ENCODE data around the gene KCTD7.
"Not testable (repeated sequence)": the region's sequence is repeated elsewhere in the genome, so short reads cannot be mapped to it uniquely, and the experiment has no call there.

KCTD7 gene

GRCh38 chr7:66628361-66629221 is at the start of gene KCTD7:
Gene KCTD7, plus strand, starts transcription at chr7:66628881. Its CDS starts 184 bp downstream, at chr7:66629065.
- DNase-seq (ENCODE audit: low read depth) = peak; percentile 98
- TF ChIP-seq CTCF (IDR thresholded peaks at IDR 0.05; ENCODE audit: low read length, missing control alignments) = no peak
- peak within 1 kb of the TSS; percentile 71 for H3K4me3 ChIP-seq (replicated peaks; ENCODE audit: low read depth, low read length)

GRCh38 chr7:66580380-66580779 is 48.3 kb upstream of the KCTD7 start:
- not testable (repeated sequence) for DNase-seq (ENCODE audit: low read depth); H3K4me3 ChIP-seq (replicated peaks; ENCODE audit: low read depth, low read length)

DNA sequence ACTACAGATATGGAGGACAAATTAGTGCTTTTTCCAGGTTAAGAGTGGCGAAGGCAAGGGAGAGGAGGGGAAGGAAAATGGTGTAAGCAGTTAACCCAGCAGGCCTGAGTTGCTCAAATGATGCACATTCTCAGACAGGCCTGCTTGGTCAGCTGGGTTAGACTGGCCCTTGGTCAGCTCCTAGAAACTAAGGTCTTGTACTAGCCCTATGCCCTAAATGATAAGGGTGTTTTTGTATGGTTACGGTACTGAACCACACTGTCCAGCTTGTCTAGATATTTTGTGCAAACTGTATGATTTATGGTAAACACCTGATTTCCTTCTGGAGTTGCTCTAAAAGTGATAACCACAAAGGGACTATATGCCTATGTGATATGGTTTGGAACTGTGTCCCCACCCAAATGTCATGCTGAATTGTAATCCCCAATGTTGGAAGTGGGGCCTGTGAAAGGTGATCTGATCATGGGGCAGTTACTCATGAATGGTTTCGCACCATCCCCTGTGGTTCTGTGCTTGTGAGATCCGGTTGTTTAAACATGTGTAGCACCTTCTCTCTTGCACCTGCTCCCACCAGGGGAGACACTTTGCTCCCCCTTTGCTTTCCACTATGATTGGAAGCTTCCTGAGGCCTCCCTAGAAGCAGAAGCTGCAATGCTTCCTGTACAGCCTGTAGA is 45.7 kb upstream of the KCTD7 start:
- H3K4me3 ChIP-seq (replicated peaks; ENCODE audit: low read depth, low read length); DNase-seq (ENCODE audit: low read depth): not testable (repeated sequence)

DNA sequence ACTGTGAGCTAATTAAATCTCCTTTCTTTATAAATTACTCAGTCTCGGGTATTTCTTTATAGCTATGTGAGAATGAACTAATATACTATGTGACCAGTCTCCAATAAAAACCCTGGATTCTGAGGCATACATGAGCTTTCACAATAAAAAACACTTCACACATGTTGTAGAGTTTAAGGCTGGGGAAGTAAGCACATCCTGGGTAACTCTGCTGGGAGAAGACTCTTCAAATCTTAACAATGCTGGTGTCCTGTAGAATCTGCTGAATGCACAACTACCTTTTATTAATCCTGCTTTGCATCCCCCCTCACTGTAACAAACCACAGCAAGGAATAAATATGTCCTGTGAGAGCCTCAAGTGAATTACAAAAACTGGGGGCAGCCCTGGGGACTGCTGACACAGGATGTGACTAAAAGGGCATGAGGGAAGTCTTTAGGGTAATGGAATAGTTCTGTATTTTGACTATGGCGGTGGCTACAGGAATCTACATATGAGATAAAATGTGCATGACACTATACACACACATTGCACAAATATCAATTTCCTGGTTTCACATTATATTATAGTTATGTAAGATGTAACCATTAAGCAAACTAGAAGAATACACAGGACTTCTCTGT is 45.1 kb upstream of the KCTD7 start:
- no peak overlapping the region for H3K4me3 ChIP-seq (replicated peaks; ENCODE audit: low read depth, low read length)
- TF ChIP-seq CTCF (IDR thresholded peaks at IDR 0.05; ENCODE audit: low read length, missing control alignments) = no peak
- no peak for DNase-seq (ENCODE audit: low read depth)

- no peak for DNase-seq (ENCODE audit: low read depth)
These were observed 42.5 kb upstream of the KCTD7 start for GRCh38 chr7:66586181-66586580.

GRCh38 chr7:66588226-66588625 is 40.5 kb upstream of the KCTD7 start:
- H3K4me3 ChIP-seq (replicated peaks; ENCODE audit: low read depth, low read length); DNase-seq (ENCODE audit: low read depth): not testable (repeated sequence)

More at GRCh38 chr7:66586181-66586580, 42.5 kb upstream of the KCTD7 start:
- no peak overlapping the region for H3K4me3 ChIP-seq (replicated peaks; ENCODE audit: low read depth, low read length)
- no peak for TF ChIP-seq CTCF (IDR thresholded peaks at IDR 0.05; ENCODE audit: low read length, missing control alignments)

- H3K4me3 ChIP-seq (replicated peaks; ENCODE audit: low read depth, low read length); DNase-seq (ENCODE audit: low read depth): not testable (repeated sequence)
These were observed 39.7 kb upstream of the KCTD7 start for GRCh38 chr7:66588856-66589570.

DNA sequence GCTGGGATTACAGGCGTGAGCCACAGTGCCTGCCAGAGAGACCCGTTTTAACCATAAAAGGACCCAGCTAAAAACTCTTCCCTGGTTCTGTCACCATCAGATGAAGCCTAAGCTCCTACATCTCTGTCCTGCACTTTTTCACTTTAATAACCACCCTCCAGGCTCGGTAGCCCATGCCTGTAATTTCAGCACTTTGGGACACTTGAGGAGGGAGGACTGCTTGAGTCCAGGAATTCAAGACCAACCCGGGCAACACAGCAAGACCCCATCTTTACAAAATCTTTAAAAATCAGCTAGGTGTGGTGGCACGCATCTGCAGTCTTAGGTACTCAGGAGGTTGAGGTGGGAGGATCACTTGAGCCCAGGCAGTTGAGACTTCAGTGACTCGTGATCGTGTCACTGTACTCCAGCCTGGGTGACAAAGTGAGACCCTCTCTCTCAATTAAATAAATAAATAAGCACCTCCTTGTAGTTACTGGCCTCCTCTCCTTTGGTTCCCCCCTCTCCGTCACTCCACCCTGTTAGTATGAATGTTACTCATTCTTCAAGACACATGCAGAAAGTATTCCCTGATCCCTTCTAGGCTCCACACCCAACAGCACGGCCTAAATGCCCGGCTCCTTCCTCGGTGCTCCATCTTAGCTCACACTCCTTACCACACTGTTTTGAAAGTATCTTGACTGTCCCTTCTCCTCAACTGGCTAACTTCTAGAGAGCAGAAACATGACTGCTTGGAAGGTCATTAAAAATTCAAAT is 38.2 kb upstream of the KCTD7 start:
- H3K4me3 ChIP-seq (replicated peaks; ENCODE audit: low read depth, low read length) = peak overlapping the region; percentile 74
- DNase-seq (ENCODE audit: low read depth) = peak; percentile 19

DNA sequence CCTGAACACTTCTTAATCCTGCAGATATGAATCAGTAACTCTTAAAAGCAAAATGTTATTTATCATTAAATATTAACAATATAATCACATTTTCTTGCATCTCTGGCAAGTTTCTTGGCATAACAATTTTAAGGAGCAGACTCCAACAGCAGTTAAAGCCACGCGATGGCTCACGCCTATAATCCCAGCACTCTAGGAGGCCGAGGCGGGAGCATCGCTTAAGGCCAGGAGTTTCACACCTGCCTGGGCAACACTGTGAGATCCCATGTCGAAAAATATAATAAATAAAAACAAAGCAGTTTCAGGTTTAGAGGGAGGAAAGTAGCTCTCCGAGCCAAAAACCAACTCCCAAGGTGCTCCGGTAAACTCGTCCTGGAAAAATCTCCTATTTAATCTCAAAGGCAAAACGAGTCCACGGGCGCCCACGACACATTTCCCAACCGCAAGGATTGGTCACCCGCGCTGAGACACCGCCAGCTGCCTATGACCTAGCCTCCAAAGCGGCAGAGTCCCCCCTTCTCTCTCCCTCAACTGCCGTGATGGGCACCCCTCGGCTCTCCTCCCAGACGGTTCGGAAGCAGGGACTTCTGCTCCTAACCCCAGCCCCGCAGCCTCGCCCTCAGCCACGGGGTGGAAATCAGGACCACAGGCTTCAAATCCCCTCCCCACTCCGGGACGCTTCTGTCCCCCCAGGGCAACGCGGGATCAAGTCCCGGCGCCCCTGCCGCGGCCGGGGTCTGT is 37.5 kb upstream of the KCTD7 start:
- DNase-seq (ENCODE audit: low read depth) = peak; percentile 10
- H3K4me3 ChIP-seq (replicated peaks; ENCODE audit: low read depth, low read length) = peak overlapping the region; percentile 74

All from fibroblast of pulmonary artery (primary cell).